ENCODE results near the gene TNFAIP8L1. TPM values are rescaled to one million over a fixed set of nuclear protein-coding genes. Genes with fewer than 3 reads are reported as not detected.

Gene TNFAIP8L1
- polyA plus RNA-seq, 2 donors, result 4.2 to 4.7 TPM

DNA sequence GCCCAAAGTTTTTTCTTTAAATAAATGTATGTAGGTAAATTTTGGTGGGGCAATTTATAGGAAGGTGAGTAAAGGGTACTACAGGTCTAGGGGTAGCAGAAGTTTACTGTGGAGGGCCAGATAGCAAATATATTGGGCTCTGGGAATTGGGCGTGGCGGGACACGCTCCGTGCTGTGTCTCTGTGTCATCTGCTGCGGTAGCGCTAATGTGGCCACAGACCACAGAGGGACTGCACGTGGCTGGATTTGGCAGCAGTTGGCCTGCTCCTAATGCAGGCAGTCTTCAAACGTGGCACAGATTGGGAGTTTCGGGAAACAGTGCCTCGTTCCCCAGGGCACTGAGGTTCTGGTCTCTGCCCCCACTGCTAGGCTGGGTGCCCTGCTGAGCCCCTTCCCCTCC lies 47.4 kb downstream of the TNFAIP8L1 start:
- no peak overlapping the region for H3K27ac ChIP-seq (ENCODE audit: low read depth in 2 of 2, low read length in 1 of 2)
- 95% methylated on average over 10 of the region's 10 CpGs for WGBS, 2 donors
- no peak overlapping the region for H3K4me3 ChIP-seq (ENCODE audit: low read depth in 1 of 2, low read length in 2 of 2)
- no peaks in the 10 kb centered on the region for H3K9me3 ChIP-seq (ENCODE audit: control insufficient read depth in 2 of 2, insufficient read depth in 1 of 2, low read depth in 1 of 2, low read length in 1 of 2)
- no peaks in the 10 kb centered on the region for H3K4me1 ChIP-seq (ENCODE audit: control insufficient read depth in 2 of 2, insufficient read depth in 2 of 2, low read length in 1 of 2)
- no peaks in the 10 kb centered on the region for H3K27me3 ChIP-seq (ENCODE audit: control insufficient read depth in 1 of 2, insufficient read depth in 2 of 2, low read length in 2 of 2)
- peaks cover 18 to 71% of the 10 kb centered on the region in 2 donors for H3K36me3 ChIP-seq (ENCODE audit: control insufficient read depth in 2 of 2, insufficient read depth in 2 of 2, low read length in 1 of 2)

GRCh38 chr19:4687396-4687795 lies 48.1 kb downstream of the TNFAIP8L1 start:
- Histone ChIP-seq H3K9me3 (ENCODE audit: control insufficient read depth in 2 of 2, insufficient read depth in 1 of 2, low read depth in 1 of 2, low read length in 1 of 2) (no peaks in the 10 kb centered on the region), H3K27me3 (ENCODE audit: control insufficient read depth in 1 of 2, insufficient read depth in 2 of 2, low read length in 2 of 2) (no peaks in the 10 kb centered on the region), H3K27ac (ENCODE audit: low read depth in 2 of 2, low read length in 1 of 2) (no peak overlapping the region), H3K36me3 (ENCODE audit: control insufficient read depth in 2 of 2, insufficient read depth in 2 of 2, low read length in 1 of 2) (peaks cover 16 to 73% of the 10 kb centered on the region in 2 donors), H3K4me3 (ENCODE audit: low read depth in 1 of 2, low read length in 2 of 2) (no peak overlapping the region), H3K4me1 (ENCODE audit: control insufficient read depth in 2 of 2, insufficient read depth in 2 of 2, low read length in 1 of 2) (no peaks in the 10 kb centered on the region)
- WGBS, 2 donors, result 77 to 88% methylated on average over 11 of the region's 11 CpGs

DNA sequence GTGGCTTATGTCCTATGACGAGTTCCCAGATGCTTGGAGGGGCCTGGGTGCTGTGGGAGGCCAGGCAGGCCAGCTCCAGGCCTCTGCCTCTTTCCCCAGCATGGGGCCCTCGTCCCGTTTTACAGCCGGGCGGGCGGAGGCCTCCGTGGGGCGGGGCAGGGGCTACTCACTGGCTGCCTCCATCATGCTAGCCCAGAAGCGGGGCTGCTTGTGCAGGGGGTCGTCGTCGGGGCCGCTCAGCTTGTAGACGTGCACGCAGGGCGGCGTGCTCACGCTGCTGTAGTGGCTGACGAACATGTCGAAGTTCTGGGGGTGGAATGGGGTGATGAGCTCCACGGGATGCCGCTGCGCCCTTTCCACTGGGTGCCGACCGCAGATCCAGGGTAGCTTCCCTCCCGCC lies 49.3 kb downstream of the TNFAIP8L1 start:
- H3K9me3 ChIP-seq (ENCODE audit: control insufficient read depth in 2 of 2, insufficient read depth in 1 of 2, low read depth in 1 of 2, low read length in 1 of 2), result no peaks in the 10 kb centered on the region
- H3K27ac ChIP-seq (ENCODE audit: low read depth in 2 of 2, low read length in 1 of 2), result no peak overlapping the region
- peaks cover 21 to 73% of the 10 kb centered on the region in 2 donors for H3K36me3 ChIP-seq (ENCODE audit: control insufficient read depth in 2 of 2, insufficient read depth in 2 of 2, low read length in 1 of 2)
- peaks cover 0 to 2% of the 10 kb centered on the region in 2 donors for H3K4me1 ChIP-seq (ENCODE audit: control insufficient read depth in 2 of 2, insufficient read depth in 2 of 2, low read length in 1 of 2)
- H3K27me3 ChIP-seq (ENCODE audit: control insufficient read depth in 1 of 2, insufficient read depth in 2 of 2, low read length in 2 of 2), result no peaks in the 10 kb centered on the region
- H3K4me3 ChIP-seq (ENCODE audit: low read depth in 1 of 2, low read length in 2 of 2), result no peak overlapping the region
- WGBS, 2 donors, result 94 to 95% methylated on average over 26 of the region's 26 CpGs

DNA sequence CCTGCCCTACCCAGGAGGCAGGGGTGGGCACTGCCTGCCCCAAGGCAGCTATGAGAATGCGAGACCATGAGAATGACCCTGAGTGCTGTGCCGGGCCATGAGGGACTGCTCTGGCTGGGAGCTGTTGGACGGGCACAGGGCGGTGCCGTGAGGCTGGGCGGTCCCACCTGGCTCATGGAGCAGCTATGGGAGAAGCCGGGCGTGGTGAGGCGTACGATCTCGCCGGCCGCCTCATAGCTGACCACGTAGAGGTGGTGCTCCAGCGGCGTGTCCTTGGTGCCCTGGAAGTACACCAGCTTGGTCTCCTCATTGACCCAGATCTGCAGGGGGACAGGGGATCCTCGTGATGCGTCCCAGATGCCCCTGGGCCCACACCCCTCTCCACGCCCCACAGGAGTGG lies 50.1 kb downstream of the TNFAIP8L1 start:
- Histone ChIP-seq H3K27me3 (ENCODE audit: control insufficient read depth in 1 of 2, insufficient read depth in 2 of 2, low read length in 2 of 2) (no peaks in the 10 kb centered on the region), H3K27ac (ENCODE audit: low read depth in 2 of 2, low read length in 1 of 2) (no peak overlapping the region), H3K36me3 (ENCODE audit: control insufficient read depth in 2 of 2, insufficient read depth in 2 of 2, low read length in 1 of 2) (peaks cover 20 to 72% of the 10 kb centered on the region in 2 donors), H3K4me3 (ENCODE audit: low read depth in 1 of 2, low read length in 2 of 2) (no peak overlapping the region), H3K4me1 (ENCODE audit: control insufficient read depth in 2 of 2, insufficient read depth in 2 of 2, low read length in 1 of 2) (peaks cover 0 to 10% of the 10 kb centered on the region in 2 donors), H3K9me3 (ENCODE audit: control insufficient read depth in 2 of 2, insufficient read depth in 1 of 2, low read depth in 1 of 2, low read length in 1 of 2) (no peaks in the 10 kb centered on the region)
- WGBS, 2 donors, result 92 to 96% methylated on average over 19 of the region's 19 CpGs

DNA sequence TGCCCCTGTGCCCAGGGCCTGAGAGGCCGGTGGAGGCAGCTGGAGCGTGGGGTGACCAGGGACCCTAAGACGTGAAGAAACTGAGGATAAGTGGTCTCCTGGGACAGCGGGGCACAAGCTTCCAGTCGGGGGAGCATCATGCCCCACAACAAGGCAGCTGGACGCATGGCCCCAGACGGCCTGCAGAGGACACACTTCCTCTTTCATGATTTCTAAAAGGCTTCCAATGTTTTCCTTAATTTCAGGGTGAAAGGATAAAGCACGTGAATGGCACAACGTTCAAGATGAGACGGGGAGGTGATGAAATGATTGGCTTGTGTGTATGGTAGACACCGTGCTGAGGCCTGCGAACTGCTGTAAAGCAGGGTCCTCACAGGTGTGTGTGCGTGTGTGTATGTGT lies 51.0 kb downstream of the TNFAIP8L1 start:
- peaks cover 11 to 70% of the 10 kb centered on the region in 2 donors for H3K36me3 ChIP-seq (ENCODE audit: control insufficient read depth in 2 of 2, insufficient read depth in 2 of 2, low read length in 1 of 2)
- 83 to 87% methylated on average over 13 of the region's 13 CpGs for WGBS, 2 donors
- peaks cover 0 to 16% of the 10 kb centered on the region in 2 donors for H3K4me1 ChIP-seq (ENCODE audit: control insufficient read depth in 2 of 2, insufficient read depth in 2 of 2, low read length in 1 of 2)

DNA sequence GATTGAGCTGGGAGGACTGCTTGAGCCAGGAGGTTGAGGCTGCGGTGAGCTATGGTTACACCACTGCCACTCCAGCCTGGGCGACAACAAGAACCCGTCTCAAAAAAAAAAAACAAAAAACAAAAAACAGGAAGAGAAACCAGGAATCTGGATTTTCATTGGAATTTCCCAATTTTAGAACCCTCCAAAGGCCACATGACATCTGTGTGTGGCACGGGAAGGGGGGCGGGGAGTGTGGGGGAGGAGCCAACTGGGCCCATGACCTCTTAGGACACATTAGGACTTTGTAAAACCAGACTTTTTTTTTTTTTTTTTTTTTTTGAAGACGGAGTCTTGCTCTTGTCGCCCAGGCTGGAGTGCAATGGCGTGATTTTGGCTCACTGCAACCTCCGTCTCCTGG lies 52.1 kb downstream of the TNFAIP8L1 start:
- peaks cover 0 to 16% of the 10 kb centered on the region in 2 donors for H3K4me1 ChIP-seq (ENCODE audit: control insufficient read depth in 2 of 2, insufficient read depth in 2 of 2, low read length in 1 of 2)
- no peak overlapping the region for H3K27ac ChIP-seq (ENCODE audit: low read depth in 2 of 2, low read length in 1 of 2)
- no peak overlapping the region for H3K4me3 ChIP-seq (ENCODE audit: low read depth in 1 of 2, low read length in 2 of 2)
- WGBS, 2 donors, result 91% methylated on average over 9 of the region's 9 CpGs
- no peaks in the 10 kb centered on the region for H3K9me3 ChIP-seq (ENCODE audit: control insufficient read depth in 2 of 2, insufficient read depth in 1 of 2, low read depth in 1 of 2, low read length in 1 of 2)
- H3K27me3 ChIP-seq (ENCODE audit: control insufficient read depth in 1 of 2, insufficient read depth in 2 of 2, low read length in 2 of 2), result no peaks in the 10 kb centered on the region
- peaks cover 11 to 72% of the 10 kb centered on the region in 2 donors for H3K36me3 ChIP-seq (ENCODE audit: control insufficient read depth in 2 of 2, insufficient read depth in 2 of 2, low read length in 1 of 2)

More for the DNA sequence above, 51.0 kb downstream of the TNFAIP8L1 start:
- no peaks in the 10 kb centered on the region for H3K9me3 ChIP-seq (ENCODE audit: control insufficient read depth in 2 of 2, insufficient read depth in 1 of 2, low read depth in 1 of 2, low read length in 1 of 2)
- no peak overlapping the region for H3K4me3 ChIP-seq (ENCODE audit: low read depth in 1 of 2, low read length in 2 of 2)
- no peak overlapping the region for H3K27ac ChIP-seq (ENCODE audit: low read depth in 2 of 2, low read length in 1 of 2)
- no peaks in the 10 kb centered on the region for H3K27me3 ChIP-seq (ENCODE audit: control insufficient read depth in 1 of 2, insufficient read depth in 2 of 2, low read length in 2 of 2)

DNA sequence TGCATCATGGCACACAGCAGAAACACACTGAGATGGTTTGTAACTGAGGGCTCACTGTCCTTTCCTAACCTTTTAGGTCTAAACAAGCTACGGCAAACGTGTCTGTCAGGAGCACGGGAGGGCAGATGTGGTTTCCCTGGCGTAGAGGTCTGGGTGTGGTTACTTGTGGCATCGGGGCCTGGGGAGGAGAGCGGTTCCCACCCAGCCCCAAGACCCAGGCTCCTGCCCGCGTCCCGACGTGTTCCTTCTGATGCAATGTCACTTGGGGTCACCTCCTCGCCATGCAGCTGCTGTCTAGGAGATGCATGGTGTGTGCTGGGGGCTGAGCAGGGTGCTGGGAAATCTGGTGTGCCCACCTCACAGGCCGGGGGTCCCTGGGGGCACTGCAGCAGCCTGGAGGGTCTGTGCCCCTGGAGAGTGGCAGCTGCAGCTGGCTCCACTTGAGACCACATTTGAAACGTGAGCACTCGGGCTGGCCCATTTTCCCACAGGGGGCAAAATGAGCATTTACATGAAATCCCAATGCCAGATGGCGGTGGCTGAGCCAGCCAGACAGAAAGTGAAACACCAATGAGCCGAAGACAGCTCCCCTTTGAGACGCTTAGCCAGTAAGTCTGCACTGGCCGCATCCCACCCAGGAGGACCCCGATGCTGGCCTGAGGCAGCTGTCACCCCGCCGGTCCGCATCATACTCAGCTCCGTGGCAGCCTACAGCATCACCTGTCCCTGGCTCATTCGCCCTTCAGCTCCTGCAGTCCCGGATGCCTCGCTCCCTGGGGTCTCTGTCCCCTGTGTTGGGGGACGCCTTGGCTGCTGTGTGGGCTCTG lies 53.1 kb downstream of the TNFAIP8L1 start:
- peaks cover 16 to 68% of the 10 kb centered on the region in 2 donors for H3K36me3 ChIP-seq (ENCODE audit: control insufficient read depth in 2 of 2, insufficient read depth in 2 of 2, low read length in 1 of 2)
- 89 to 91% methylated on average over 27 of the region's 27 CpGs for WGBS, 2 donors

GRCh38 chr19:4693078-4693350 lies 53.7 kb downstream of the TNFAIP8L1 start:
- WGBS, 2 donors, result 92 to 95% methylated on average over 7 of the region's 7 CpGs
- Histone ChIP-seq H3K4me3 (ENCODE audit: low read depth in 1 of 2, low read length in 2 of 2) (no peak overlapping the region), H3K4me1 (ENCODE audit: control insufficient read depth in 2 of 2, insufficient read depth in 2 of 2, low read length in 1 of 2) (peaks cover 0 to 19% of the 10 kb centered on the region in 2 donors), H3K36me3 (ENCODE audit: control insufficient read depth in 2 of 2, insufficient read depth in 2 of 2, low read length in 1 of 2) (peaks cover 16 to 73% of the 10 kb centered on the region in 2 donors), H3K9me3 (ENCODE audit: control insufficient read depth in 2 of 2, insufficient read depth in 1 of 2, low read depth in 1 of 2, low read length in 1 of 2) (no peaks in the 10 kb centered on the region), H3K27me3 (ENCODE audit: control insufficient read depth in 1 of 2, insufficient read depth in 2 of 2, low read length in 2 of 2) (no peaks in the 10 kb centered on the region), H3K27ac (ENCODE audit: low read depth in 2 of 2, low read length in 1 of 2) (no peak overlapping the region)

More for the DNA sequence above, 53.1 kb downstream of the TNFAIP8L1 start:
- H3K4me3 ChIP-seq (ENCODE audit: low read depth in 1 of 2, low read length in 2 of 2), result no peak overlapping the region
- H3K4me1 ChIP-seq (ENCODE audit: control insufficient read depth in 2 of 2, insufficient read depth in 2 of 2, low read length in 1 of 2), result peaks cover 0 to 19% of the 10 kb centered on the region in 2 donors
- H3K27ac ChIP-seq (ENCODE audit: low read depth in 2 of 2, low read length in 1 of 2), result no peak overlapping the region
- H3K27me3 ChIP-seq (ENCODE audit: control insufficient read depth in 1 of 2, insufficient read depth in 2 of 2, low read length in 2 of 2), result no peaks in the 10 kb centered on the region
- no peaks in the 10 kb centered on the region for H3K9me3 ChIP-seq (ENCODE audit: control insufficient read depth in 2 of 2, insufficient read depth in 1 of 2, low read depth in 1 of 2, low read length in 1 of 2)

DNA sequence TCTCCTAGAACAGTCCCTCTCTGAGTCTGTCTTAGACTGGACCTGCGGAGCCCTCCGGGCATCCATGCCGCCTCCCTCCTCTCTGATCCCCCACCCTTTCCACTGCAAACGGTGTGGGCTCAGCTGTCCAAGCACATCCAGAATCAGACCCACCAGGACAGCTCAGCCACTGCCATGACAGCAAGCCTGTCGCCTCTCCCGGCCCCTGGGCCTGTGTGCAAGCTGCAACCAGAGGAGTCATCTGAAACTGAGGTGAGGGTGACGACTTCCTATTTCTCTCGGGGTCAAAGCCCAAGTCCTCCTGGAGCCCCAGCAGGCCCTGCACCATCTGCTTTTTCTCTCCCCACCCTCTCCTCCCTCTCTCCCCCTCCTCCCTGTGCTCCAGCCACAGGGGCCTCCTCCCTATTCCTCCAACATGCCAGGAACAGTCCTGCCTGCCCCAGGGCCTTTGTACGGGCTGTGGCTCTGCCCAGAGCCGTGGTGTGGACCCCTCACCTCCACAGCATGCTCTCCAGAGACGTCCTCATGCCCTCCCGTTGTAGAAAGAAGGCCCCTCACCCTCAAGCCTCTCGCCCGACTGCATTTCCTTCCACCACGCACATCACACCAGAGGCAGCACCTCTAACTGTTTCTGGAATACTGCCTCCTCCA lies 54.3 kb downstream of the TNFAIP8L1 start:
- Histone ChIP-seq H3K9me3 (ENCODE audit: control insufficient read depth in 2 of 2, insufficient read depth in 1 of 2, low read depth in 1 of 2, low read length in 1 of 2) (no peaks in the 10 kb centered on the region), H3K4me1 (ENCODE audit: control insufficient read depth in 2 of 2, insufficient read depth in 2 of 2, low read length in 1 of 2) (peaks cover 0 to 19% of the 10 kb centered on the region in 2 donors), H3K27ac (ENCODE audit: low read depth in 2 of 2, low read length in 1 of 2) (peak overlapping the region; percentile 78 to 85), H3K36me3 (ENCODE audit: control insufficient read depth in 2 of 2, insufficient read depth in 2 of 2, low read length in 1 of 2) (peaks cover 16 to 73% of the 10 kb centered on the region in 2 donors), H3K4me3 (ENCODE audit: low read depth in 1 of 2, low read length in 2 of 2) (no peak overlapping the region), H3K27me3 (ENCODE audit: control insufficient read depth in 1 of 2, insufficient read depth in 2 of 2, low read length in 2 of 2) (no peaks in the 10 kb centered on the region)
- 83 to 87% methylated on average over 15 of the region's 15 CpGs for WGBS, 2 donors
